Heart left ventricle (tissue), 16 donors: ENCODE results near the gene MRTFA. TPM values are rescaled to one million over a fixed set of nuclear protein-coding genes. Genes with fewer than 3 reads are reported as not detected.

Experiments used
- ATAC-seq, 4 donors: fragments of 200-7000 bp; cut with Tn5 transposase; one replicate each; pipeline ENCODE4 v1.9.1; 2020 to 2022; ENCODE audit warnings: moderate library complexity in 4 of 4, mild to moderate bottlenecking in 3 of 4, moderate number of reproducible peaks in 1 of 4
- DNase-seq, 5 donors: peaks; one replicate each; pipeline ENCODE4 v3.0.0-alpha.2; 2020
- H3K27ac ChIP-seq, 12 donors: fragments of 200-600 bp; sonication (generic) in 4 of 12; one replicate each; pipeline versions ENCODE4 v1.5.0 to v1.8.0; 2016 to 2022; ENCODE audit warnings: mild to moderate bottlenecking in 2 of 12
- H3K27me3 ChIP-seq, 9 donors: fragments of 200-600 bp; sonication (generic) in 2 of 9; one replicate each; pipeline versions ENCODE4 v1.5.1 to v1.8.0; 2016 to 2022; ENCODE audit warnings: mild to moderate bottlenecking in 3 of 9
- H3K36me3 ChIP-seq, 9 donors: fragments of 200-600 bp; sonication (generic) in 2 of 9; one replicate each; pipeline versions ENCODE4 v1.5.0 to v1.8.0; 2018 to 2022; ENCODE audit warnings: mild to moderate bottlenecking in 2 of 9
- H3K4me1 ChIP-seq, 12 donors: fragments of 200-600 bp; sonication (generic) in 4 of 12; one replicate each; pipeline versions ENCODE4 v1.5.0 to v1.8.0; 2016 to 2022; ENCODE audit warnings: mild to moderate bottlenecking in 3 of 12
- H3K4me3 ChIP-seq, 12 donors: fragments of 200-600 bp; sonication (generic) in 4 of 12; one replicate each; pipeline versions ENCODE4 v1.5.0 to v1.8.0; 2017 to 2022; ENCODE audit warnings: mild to moderate bottlenecking in 9 of 12, moderate library complexity in 4 of 12
- H3K9me3 ChIP-seq, 12 donors: fragments of 200-600 bp; sonication (generic) in 4 of 12; one replicate each; pipeline versions ENCODE4 v1.5.0 to v1.8.0; 2016 to 2022; ENCODE audit warnings: mild to moderate bottlenecking in 1 of 12
- POLR2A ChIP-seq, 2 donors: fragments of 450-650 bp; IDR thresholded peaks; one replicate each; pipeline ENCODE4 v1.6.1; 2017; ENCODE audit warnings: antibody characterized with exemption in 2 of 2, mild to moderate bottlenecking in 2 of 2, moderate library complexity in 2 of 2
- WGBS, 4 donors: extraction: QIAGEN DNeasy Blood & Tissue Kit in 2 of 4; methylation state at CpG; one replicate each; pipeline versions ENCODE4 v1.1.5 to v1.1.7; 2013 to 2018; 5-methylcytosine and 5-hydroxymethylcytosine counted together
- intact Hi-C, 10 donors: fragments of 100-400 bp; cut with DNase I; formaldehyde crosslinking; loops; one replicate each; pipeline versions ENCODE4 v1.11.1 to v1.14.2; 2022
- polyA plus RNA-seq, 2 donors: library from polyadenylated mRNA; stranded (reverse); fragments of 200-250 nt; gene quantifications; one replicate each; pipeline ENCODE4 v1.2.3, GENCODE V29; 2013
- total RNA-seq, 9 donors: library from RNA; depleted of rRNA in 2 of 9; stranded (reverse); fragments of >200 nt in 2 of 9; fragmentation: NEBNext Ultra II Directional in 3 of 9; extraction: Animal tissue kit (Norgen Biotek cat#: 25700) in 3 of 9; gene quantifications; one replicate each; pipeline versions ENCODE4 v1.1.0 to v1.2.4, GENCODE V29; 2016 to 2023
- TF ChIP-seq, protein P1 (sequence below), 12 donors: fragments of 200-600 bp; sonication (generic) in 4 of 12; IDR thresholded peaks; one replicate each; pipeline versions ENCODE4 v1.5.0 to v1.8.0; 2018 to 2022; ENCODE audit warnings: antibody characterized with exemption in 12 of 12, mild to moderate bottlenecking in 5 of 12
- donor health status: ischemic (EF 13 %, LVEDD 7.1; RV severe dilation, severe dysfunction).
- donor health status: healthy with polysubstance abuse.
- donor health status: DM: no; HTN: yes; CAD: no.
- donor health status: DM: no; HTN: no; CAD: no.
- donor health status: ischemic (EF 25% LVEDD 6.9; RV normal size, moderate dysfunction).
- donor health status: ischemic (EF 25% LVEDD 5.7; RV mildly dilated, moderate dysfunction).
- donor health status: healthy.
- donor health status: DM: yes; HTN: yes; CAD: no.
- donor health status: ischemic (EF 35%, LVEDD 5.7; RV mildly dilated, moderate dysfunction).
- donor health status: nonischemic (EF 11% LVEDD 7.7; RV severe dilation, severe dysfunction).
- donor health status: DM: yes; HTN: yes; CAD: no.
- donor health status: PGD.
- donor health status: ischemic (EF 29% LVEDD 5.4; RV normal size, mild dysfunction).
- donor health status: nonischemic (EF 23%, LVEDD 6.1; RV moderate dilation, normal function).

The MRTFA gene
- total and polyA plus RNA-seq, 11 donors = 14.0 to 52.6 (median 26.9) TPM

DNA sequence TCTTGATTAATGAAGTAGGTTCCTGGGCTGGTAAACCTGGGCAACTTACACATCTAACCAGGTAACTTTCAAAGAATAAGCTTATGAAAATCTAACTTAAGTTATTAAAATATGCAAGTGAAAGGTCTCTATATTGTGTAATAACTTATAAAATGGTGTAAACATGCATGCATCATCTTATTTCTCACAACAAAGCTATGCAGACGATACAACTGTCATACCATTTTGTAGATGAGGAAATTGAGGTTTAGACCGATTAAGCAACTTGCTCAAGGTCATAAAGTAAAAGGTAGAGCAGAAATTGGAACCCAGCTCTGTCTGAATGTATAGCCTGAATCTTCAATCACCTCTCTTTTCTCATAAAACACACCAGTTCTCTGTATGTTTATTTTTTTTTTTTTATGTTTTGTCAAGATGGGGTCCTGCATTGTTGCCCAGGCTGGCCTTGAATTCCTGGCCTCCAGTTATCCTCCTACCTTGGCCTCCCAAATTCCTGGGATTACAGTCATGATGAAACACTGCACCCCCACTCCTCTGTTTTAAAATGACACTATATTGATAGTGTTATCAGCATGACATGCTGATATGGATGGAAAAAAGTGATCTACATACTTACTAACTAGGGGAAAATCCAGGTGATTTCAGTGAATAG lies 156.5 kb downstream of the MRTFA start:
- intact Hi-C loops = loop anchor here in 3 of 10 donors (5.0 to 10.0 kb wide), 3 partner anchors 38 to 105 kb away; partner anchors contain the start of gene SGSM3 (in 1 of the 3)
- ATAC-seq = no peak
- Histone ChIP-seq H3K27me3 (no peaks in the 10 kb centered on the region), H3K36me3 (peaks cover 0 to 2% (median 0%) of the 10 kb centered on the region in 9 donors), H3K9me3 (no peaks in the 10 kb centered on the region), H3K4me3 (no peak overlapping the region), H3K27ac (no peak overlapping the region), H3K4me1 (peaks cover 0 to 48% (median 17%) of the 10 kb centered on the region in 12 donors)
- no peak for DNase-seq
- 88 to 95% (median 88%) methylated on average over 2 of the region's 2 CpGs for WGBS, 4 donors
- no peak for TF ChIP-seq POLR2A (IDR thresholded peaks at IDR 0.05)
- TF ChIP-seq, protein P1, sequence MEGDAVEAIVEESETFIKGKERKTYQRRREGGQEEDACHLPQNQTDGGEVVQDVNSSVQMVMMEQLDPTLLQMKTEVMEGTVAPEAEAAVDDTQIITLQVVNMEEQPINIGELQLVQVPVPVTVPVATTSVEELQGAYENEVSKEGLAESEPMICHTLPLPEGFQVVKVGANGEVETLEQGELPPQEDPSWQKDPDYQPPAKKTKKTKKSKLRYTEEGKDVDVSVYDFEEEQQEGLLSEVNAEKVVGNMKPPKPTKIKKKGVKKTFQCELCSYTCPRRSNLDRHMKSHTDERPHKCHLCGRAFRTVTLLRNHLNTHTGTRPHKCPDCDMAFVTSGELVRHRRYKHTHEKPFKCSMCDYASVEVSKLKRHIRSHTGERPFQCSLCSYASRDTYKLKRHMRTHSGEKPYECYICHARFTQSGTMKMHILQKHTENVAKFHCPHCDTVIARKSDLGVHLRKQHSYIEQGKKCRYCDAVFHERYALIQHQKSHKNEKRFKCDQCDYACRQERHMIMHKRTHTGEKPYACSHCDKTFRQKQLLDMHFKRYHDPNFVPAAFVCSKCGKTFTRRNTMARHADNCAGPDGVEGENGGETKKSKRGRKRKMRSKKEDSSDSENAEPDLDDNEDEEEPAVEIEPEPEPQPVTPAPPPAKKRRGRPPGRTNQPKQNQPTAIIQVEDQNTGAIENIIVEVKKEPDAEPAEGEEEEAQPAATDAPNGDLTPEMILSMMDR (IDR thresholded peaks at IDR 0.05) = no peak

DNA sequence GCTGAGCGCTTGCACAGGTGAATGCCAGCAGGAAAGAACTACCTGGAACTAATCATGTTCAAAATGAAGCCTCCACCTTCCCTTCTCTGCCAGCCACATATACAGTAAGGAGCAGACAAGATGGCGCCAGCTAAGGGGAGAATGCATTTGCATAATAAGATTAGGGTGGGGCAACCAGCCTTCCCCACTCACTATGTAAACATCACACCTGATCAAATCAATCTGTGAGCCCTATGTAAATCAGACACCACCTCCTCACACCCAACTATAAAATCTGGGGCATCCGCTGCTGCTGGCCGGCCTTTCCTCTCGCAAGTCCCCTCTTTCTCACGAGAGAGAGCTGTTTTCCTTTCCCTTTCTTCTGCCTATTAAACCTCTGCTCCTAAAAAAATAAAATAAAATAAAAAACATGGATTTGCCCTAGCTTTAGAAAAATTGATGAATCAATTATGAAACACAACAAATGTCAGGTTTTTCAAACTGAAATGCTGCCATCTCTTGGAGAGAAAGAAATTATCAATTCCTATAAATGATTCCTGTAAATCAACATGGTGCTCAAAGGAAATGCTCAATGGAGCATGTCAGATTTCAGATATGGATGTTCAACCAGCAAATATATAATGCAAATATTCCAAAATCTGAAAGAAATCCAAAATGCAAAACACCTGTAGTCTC lies 157.3 kb downstream of the MRTFA start:
- DNase-seq = no peak
- intact Hi-C loops = loop anchor here in 1 of 10 donors (5.0 kb wide), 1 partner anchor 37 kb away; no protein-coding TSS in a partner anchor
- Histone ChIP-seq H3K27ac (no peak overlapping the region), H3K36me3 (peaks cover 0 to 3% (median 0%) of the 10 kb centered on the region in 9 donors), H3K4me3 (no peak overlapping the region), H3K4me1 (peaks cover 0 to 46% (median 16%) of the 10 kb centered on the region in 12 donors), H3K9me3 (no peaks in the 10 kb centered on the region), H3K27me3 (no peaks in the 10 kb centered on the region)
- ATAC-seq = no peak
- 95 to 96% (median 96%) methylated on average over 6 of the region's 6 CpGs for WGBS, 4 donors
- TF ChIP-seq, protein P1 (IDR thresholded peaks at IDR 0.05) = peak in 1 of 12 donors; percentile 7
- TF ChIP-seq POLR2A (IDR thresholded peaks at IDR 0.05) = no peak

DNA sequence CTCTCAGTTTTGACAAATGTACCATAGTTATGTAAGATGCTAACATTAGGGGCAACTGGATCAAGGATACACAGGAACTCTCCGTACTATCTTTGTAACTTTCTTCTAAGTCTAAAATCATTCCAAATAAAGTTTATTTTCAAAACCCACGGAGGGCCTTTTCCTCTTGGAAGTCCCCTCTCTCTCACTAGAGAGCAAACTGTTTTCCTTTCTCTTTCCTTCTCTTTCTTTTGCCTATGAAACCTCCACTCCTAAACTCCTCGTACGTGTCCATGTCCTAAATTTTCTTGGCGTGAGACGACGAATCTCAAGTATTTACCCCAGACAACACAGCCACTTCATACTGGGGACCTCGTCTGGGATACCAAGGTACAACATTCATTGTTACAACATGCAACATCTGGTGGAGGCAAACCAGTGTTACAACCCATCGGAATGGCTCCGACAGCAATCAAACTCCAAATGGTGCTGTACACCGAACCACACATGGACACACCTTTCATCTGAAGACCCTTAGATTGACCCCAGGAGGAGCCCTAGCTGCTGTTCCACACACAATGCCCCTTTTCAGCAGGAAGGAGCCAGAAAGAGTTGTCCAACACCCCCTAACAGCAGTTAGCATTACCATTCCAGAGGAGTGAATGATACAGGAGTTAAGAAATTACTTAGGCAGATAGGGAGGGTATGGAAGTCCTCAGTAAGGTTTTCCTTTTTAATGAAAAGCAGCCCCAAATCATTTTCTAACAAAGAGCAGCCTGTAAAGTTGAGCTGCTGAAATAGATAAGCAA lies 158.0 kb downstream of the MRTFA start:
- TF ChIP-seq, protein P1 (IDR thresholded peaks at IDR 0.05) = no peak
- TF ChIP-seq POLR2A (IDR thresholded peaks at IDR 0.05) = no peak
- intact Hi-C loops = loop anchor here in 1 of 10 donors (5.0 kb wide), 1 partner anchor 36 kb away; no protein-coding TSS in a partner anchor
- H3K27me3 ChIP-seq = no peaks in the 10 kb centered on the region

More for the DNA sequence above, 158.0 kb downstream of the MRTFA start:
- peaks cover 0 to 46% (median 16%) of the 10 kb centered on the region in 12 donors for H3K4me1 ChIP-seq
- WGBS, 4 donors = 82 to 87% (median 84%) methylated on average over 11 of the region's 11 CpGs
- DNase-seq (no peak), ATAC-seq (no peak)
- H3K9me3 ChIP-seq = no peaks in the 10 kb centered on the region
- no peak overlapping the region for H3K4me3 ChIP-seq
- H3K36me3 ChIP-seq = peaks cover 0 to 3% (median 0%) of the 10 kb centered on the region in 9 donors
- peak overlapping the region in 1 of 12 donors; percentile 47 for H3K27ac ChIP-seq
